NAMALWA (cell line): ENCODE data around the gene NCAM2.
"Not testable (repeated sequence)": the region's sequence is repeated elsewhere in the genome, so short reads cannot be mapped to it uniquely, and the experiment has no call there.

ENCODE experiments used
- DNase-seq: peaks from one replicate; pipeline ENCODE4 v3.0.0-alpha.2; 2015; ENCODE audit warnings: low spot score

The NCAM2 gene

DNA sequence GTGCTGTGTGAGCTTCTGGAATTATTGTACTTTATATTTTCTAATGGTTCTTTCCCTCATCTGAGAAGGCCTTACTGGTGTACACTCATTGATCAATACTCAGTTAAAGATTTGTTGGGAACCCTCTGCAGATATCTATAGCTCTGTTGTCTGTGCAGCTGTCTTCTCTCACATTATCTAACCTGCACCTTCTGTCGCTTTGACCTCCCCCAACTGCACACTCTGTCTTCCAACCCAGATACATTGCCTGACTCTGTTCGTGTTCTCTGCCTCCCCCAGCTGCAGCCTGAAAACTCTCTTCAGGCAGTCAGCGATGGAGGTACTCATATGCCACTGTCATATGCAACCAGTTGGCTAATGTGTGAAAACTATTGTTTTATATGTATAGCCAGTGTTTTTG is 334.3 kb downstream of the NCAM2 start:
- DNase-seq = no peak

GRCh38 chr21:21341041-21341440 is 342.8 kb downstream of the NCAM2 start:
- no peak for DNase-seq

DNA sequence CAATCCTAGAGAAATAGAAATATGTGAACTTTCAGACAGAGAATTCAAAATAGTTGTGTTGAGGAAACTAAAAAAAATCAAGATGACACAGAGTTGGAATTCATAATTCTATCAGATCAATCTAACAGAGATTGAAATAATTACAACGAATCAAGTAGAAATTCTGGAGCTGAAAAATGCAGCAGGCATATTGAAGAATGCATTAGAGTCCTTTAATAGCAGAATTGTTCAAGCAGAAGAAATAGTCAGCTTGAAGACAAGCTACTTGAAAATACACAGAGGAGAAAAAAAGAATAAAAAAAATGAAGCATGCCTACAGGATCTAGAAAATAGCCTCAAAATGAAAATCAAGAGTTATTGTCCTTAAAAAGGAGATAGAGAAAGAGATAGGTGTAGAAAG is 347.1 kb downstream of the NCAM2 start:
- DNase-seq = no peak

GRCh38 chr21:21345872-21346271 is 347.7 kb downstream of the NCAM2 start:
- no peak for DNase-seq

DNA sequence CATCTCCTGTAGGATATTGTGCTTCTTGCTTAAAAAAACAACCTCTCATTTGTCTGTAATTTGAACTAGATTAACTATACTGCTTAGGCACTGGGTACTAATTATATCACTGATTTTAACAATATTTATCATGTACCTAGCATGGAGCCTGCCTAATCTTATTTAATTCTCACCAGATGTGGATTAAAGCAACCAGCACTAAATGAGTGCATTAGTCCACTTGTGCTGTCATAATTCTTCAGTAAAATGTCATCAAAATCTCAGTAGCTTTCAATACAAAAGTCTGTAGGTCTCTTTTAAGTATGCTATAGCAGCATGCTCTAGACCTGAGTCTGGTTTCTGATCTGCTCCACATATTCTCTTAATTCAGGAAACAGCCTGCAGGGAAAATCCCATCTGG is 368.1 kb downstream of the NCAM2 start:
- no peak for DNase-seq

- DNase-seq = no peak
Observed at GRCh38 chr21:21367583-21367982, 369.4 kb downstream of the NCAM2 start.

- DNase-seq = peak; percentile 4
Observed at GRCh38 chr21:21373969-21374368, 375.8 kb downstream of the NCAM2 start.

GRCh38 chr21:21383126-21383525 is 384.9 kb downstream of the NCAM2 start:
- DNase-seq = no peak

- DNase-seq = no peak
Observed at GRCh38 chr21:21384977-21385376, 386.8 kb downstream of the NCAM2 start.

DNA sequence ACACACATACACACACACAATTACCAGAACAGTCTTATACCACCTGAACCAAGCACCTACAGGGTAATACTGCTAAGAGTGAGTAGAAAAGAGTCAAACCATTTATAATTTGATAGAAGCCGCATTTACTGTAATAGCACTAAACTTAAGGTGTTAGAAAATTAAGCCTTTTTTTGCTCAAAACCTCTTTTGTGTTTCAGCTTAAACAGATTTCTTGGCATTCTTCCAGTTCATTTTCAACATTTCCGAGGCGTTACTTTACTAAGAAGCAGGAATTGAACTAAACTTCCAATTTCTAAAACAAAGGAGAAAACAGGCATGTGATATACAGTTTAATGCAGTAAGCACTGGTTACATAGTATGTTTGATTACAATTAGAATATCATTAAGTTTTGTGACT is 387.2 kb downstream of the NCAM2 start:
- no peak for DNase-seq

DNA sequence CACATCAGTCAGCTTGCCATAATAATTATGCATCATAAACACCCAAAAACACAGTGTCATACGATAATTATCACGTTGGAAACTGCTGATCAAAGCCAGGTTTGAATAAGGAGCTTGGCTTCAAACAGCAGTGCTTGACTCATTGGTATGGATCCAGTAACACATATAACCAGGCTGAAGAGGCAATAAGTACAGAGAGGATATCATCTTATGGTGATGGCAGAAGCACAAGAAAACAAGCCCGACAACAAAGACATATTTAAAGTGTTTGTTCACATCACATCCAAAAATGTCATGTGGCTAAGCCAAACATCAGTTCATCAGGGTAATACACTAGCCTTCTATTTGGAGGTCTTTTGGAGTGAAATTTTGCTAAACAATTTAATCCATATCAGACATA is 389.7 kb downstream of the NCAM2 start:
- DNase-seq = no peak

DNA sequence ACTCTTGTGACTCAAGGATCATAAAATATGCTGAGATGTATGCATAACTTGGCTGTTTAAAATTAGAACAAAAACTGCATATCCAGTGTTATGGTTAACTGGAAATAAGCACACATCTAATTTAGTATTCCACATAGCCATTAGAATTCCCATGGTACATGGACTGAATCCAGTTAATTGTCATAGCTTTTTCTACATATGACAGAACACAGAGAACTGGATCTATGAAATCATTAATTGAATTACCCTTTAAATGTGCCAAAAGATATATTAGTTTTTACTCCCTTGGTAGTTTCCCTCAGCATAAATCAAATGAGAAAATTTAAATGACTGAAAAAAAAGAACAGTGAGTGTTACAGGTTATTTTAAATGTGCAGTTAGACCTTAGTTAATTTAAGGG is 395.9 kb downstream of the NCAM2 start:
- no peak for DNase-seq

GRCh38 chr21:21396424-21396823 is 398.2 kb downstream of the NCAM2 start:
- DNase-seq = no peak

- no peak for DNase-seq
Observed at GRCh38 chr21:21397464-21397863, 399.3 kb downstream of the NCAM2 start.

DNA sequence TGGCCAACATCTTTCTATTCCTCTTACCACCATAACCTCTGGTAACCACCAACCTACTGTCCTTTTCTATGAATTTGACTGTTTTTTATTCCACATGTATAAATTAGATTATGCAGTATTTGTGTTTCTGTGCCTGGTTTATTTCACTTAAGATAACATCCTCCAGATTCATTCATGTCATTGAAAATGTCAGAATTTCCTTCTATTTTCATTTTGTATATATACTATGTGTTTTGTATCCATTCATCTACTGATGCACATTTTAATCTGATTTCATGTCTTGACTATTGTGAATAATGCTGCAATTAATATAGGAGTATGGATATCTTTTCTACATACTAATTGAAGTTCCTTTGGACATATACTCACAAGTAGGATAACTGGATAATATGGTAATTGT is 403.2 kb downstream of the NCAM2 start:
- DNase-seq = no peak

DNA sequence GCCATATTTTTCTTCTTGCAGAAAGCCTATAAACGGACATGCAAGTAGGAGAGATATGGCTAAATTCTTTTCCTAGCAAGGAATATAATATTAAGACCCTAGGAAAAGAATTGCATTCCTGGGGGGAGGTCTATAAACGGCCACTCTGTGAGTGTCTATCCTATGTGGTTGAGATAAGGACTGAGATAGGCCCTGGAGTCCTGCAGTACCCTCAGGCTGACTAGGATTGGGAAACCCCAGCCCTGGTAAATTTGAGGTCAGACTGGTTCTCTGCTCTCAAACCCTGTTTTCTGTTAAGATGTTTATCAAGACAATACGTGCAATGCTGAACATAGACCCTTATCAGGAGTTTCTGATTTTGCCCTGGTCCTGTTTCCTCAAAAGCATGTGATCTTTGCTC is 404.0 kb downstream of the NCAM2 start:
- not testable (repeated sequence) for DNase-seq

- DNase-seq = peak; percentile 65
Observed at GRCh38 chr21:21404261-21404660, 406.1 kb downstream of the NCAM2 start.

DNA sequence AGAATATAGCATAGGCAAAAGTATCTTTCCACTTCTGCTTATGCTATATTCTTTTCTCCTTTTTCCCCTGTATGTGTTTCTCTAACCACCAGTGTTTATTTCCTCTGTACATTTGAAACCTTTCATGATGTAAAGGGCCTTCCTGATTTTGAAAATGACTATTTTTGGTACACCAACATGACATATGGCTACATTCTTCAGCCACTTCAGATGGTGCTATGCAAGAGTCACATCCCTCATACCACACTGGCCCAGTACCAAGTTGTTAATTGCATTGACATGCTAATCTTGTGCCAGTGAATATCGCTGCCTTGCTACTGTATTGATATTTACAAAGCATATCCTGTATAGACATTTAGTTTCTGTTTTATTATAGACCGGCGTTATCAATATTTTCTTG is 408.7 kb downstream of the NCAM2 start:
- DNase-seq = no peak

DNA sequence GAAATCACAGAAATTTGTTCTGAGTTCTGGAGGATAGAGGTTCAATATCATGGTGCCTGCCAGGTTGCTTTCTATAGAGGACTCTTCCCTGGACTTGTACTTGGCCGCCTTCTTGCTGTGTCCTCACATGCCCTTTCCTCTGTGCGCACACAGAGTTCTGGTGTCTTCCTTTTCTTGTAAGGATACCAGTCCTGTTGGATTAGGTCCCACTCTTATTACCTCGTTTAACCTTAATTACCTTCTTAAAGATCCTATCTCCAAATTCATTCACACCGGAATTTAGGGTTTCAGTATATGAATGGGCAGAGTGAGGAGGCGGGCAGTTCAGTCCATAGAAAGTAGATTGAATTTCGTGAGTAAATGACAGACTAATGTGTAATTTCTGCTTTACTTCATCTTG is 413.9 kb downstream of the NCAM2 start:
- DNase-seq = no peak

- DNase-seq = no peak
Observed at GRCh38 chr21:21415741-21416140, 417.5 kb downstream of the NCAM2 start.

DNA sequence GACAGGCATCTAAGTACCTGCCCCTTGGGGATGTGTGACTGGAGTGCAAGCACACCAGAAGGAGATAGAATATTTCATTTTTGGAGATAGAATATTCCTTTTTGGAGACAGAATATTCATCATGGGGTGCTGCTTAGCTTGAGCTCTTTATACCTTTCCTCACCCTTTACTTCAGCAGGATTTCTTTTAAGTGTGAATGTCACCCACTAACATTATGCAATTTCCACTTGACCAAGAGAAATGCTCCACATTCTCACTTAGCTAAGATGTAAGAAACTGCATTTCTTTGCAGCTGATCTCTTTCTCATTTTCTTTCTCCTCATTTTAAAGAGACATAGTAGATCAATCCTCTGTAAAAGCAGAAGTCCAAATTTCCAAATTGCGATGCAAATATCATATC is 436.7 kb downstream of the NCAM2 start:
- DNase-seq = no peak

DNA sequence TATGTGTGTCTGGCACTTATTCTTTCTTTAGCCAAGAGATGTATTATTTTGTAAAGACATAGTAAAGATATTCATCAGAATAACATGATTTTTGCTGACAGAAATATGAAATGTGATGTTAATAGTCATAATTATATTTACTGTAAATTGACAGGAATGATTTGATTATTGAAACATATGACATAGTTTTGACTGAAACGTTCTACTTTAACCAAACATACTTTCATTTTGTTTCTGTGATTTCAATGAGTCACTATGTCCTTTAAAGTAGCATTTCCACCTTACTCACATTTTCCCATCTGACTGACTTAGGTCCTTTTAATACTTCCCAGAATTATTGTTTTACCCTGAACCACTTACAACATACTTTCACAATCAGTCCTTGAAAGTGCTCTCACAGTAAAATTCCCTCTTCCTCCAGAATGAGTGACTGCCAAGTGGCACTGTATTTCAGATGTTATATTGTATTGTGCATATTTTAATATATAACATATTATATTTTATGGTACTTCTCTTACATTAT is 437.9 kb downstream of the NCAM2 start:
- no peak for DNase-seq

- no peak for DNase-seq
Observed at GRCh38 chr21:21439761-21440160, 441.6 kb downstream of the NCAM2 start.

GRCh38 chr21:21457077-21457476 is 458.9 kb downstream of the NCAM2 start:
- no peak for DNase-seq

DNA sequence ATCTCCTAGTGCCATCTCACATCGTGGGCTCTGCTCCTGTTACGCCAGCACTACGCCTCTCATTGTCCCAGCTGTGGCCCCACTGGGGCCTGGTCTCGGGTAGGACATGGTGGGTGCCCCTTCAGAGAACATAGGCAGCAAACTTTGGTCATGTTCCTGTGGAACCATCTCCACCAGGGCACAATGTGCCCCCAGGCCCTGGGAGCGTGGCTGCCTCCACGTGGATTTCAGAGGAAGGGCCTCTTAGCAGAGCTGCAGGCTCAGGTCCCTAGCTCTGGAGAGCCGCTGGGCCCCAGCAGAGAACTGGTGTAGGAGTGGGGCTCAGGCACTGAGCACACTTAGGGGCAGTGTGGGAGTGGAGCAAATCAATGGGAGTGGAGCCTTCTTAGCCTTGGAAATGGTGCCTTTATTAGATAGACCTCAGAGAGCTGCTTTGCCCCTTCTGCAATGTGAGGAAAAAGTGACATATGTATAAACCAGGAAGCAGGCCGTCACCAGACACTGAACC is 460.0 kb downstream of the NCAM2 start:
- DNase-seq = no peak
